KMS-11 (cell line): ENCODE results near the gene CEL.

Experiments
- H2AFZ ChIP-seq: fragments of 200-600 bp; sonication (generic); 2 replicates; pipeline ENCODE4 v1.6.1; 2016; ENCODE audit warnings: antibody characterized with exemption, mixed run types, low read depth
- H3K27ac ChIP-seq: fragments of 200-600 bp; sonication (generic); 2 replicates; pipeline ENCODE4 v1.6.1; 2016; ENCODE audit warnings: mild to moderate bottlenecking, mixed run types
- H3K27me3 ChIP-seq: fragments of 200-600 bp; sonication (generic); 2 replicates; pipeline ENCODE4 v1.6.1; 2017; ENCODE audit warnings: mild to moderate bottlenecking, low read depth, mixed run types, moderate library complexity; ENCODE audit not compliant: insufficient read depth
- H3K36me3 ChIP-seq: fragments of 200-600 bp; sonication (generic); 2 replicates; pipeline ENCODE4 v1.6.1; 2017; ENCODE audit warnings: mild to moderate bottlenecking, mixed run types; ENCODE audit not compliant: insufficient read depth
- H3K4me1 ChIP-seq: fragments of 200-600 bp; sonication (generic); 2 replicates; pipeline ENCODE4 v1.6.1; 2016; ENCODE audit warnings: mild to moderate bottlenecking, low read depth, mixed run types; ENCODE audit not compliant: poor library complexity, severe bottlenecking
- H3K4me2 ChIP-seq: fragments of 200-600 bp; sonication (generic); 2 replicates; pipeline ENCODE4 v1.7.0; 2016; ENCODE audit warnings: mild to moderate bottlenecking, mixed run types
- H3K4me3 ChIP-seq: fragments of 200-600 bp; sonication (generic); IDR thresholded peaks from 2 replicates; pipeline ENCODE4 v1.6.1; 2017; ENCODE audit warnings: low read depth, low read length, mixed read lengths; ENCODE audit not compliant: insufficient read depth
- H3K79me2 ChIP-seq: fragments of 200-600 bp; sonication (generic); 2 replicates; pipeline ENCODE4 v1.6.1; 2016; ENCODE audit warnings: low read depth, mixed run types; ENCODE audit not compliant: insufficient read depth
- H3K9ac ChIP-seq: fragments of 200-600 bp; sonication (generic); 2 replicates; pipeline ENCODE4 v1.6.1; 2016; ENCODE audit warnings: mild to moderate bottlenecking, mixed run types
- H4K20me1 ChIP-seq: fragments of 200-600 bp; sonication (generic); 2 replicates; pipeline ENCODE4 v1.6.1; 2016; ENCODE audit warnings: mild to moderate bottlenecking, mixed run types; ENCODE audit not compliant: insufficient read depth
- TF ChIP-seq, protein P1 (sequence below): fragments of 200-600 bp; sonication (generic); conservative IDR thresholded peaks from 2 replicates; pipeline ENCODE4 v1.6.1; 2017; ENCODE audit warnings: low read depth, mild to moderate bottlenecking, antibody characterized with exemption, low read length, moderate library complexity, mixed read lengths

The CEL gene

DNA sequence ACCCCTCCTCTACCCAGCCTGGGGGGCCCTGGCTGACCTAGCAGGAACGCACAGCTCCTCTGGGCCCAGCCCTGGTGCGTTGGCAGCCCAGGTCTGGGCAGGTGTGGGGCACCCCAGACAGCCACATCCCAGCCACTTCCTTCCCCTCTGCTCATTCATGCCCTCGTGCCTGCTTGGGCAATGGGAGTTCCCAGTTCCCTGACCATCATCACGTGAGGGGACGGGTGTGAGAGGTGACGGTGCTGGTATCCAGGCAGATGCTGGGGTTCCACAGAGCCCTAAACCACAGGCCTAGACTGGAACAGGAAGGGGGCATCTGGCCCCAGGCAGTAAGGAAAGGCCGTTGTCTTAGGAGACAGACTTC, 50.9 kb downstream of the CEL start:
- Histone ChIP-seq H3K27me3 (no peaks in the 10 kb centered on the region), H2AFZ (no peak overlapping the region), H3K4me2 (no peak overlapping the region), H4K20me1 (no peaks in the 10 kb centered on the region), H3K27ac (no peak overlapping the region), H3K36me3 (no peaks in the 10 kb centered on the region), H3K9ac (no peak overlapping the region), H3K4me3 (no peak overlapping the region), H3K79me2 (no peaks in the 10 kb centered on the region), H3K4me1 (no peaks in the 10 kb centered on the region)
- TF ChIP-seq, protein P1, sequence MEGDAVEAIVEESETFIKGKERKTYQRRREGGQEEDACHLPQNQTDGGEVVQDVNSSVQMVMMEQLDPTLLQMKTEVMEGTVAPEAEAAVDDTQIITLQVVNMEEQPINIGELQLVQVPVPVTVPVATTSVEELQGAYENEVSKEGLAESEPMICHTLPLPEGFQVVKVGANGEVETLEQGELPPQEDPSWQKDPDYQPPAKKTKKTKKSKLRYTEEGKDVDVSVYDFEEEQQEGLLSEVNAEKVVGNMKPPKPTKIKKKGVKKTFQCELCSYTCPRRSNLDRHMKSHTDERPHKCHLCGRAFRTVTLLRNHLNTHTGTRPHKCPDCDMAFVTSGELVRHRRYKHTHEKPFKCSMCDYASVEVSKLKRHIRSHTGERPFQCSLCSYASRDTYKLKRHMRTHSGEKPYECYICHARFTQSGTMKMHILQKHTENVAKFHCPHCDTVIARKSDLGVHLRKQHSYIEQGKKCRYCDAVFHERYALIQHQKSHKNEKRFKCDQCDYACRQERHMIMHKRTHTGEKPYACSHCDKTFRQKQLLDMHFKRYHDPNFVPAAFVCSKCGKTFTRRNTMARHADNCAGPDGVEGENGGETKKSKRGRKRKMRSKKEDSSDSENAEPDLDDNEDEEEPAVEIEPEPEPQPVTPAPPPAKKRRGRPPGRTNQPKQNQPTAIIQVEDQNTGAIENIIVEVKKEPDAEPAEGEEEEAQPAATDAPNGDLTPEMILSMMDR = no peak

DNA sequence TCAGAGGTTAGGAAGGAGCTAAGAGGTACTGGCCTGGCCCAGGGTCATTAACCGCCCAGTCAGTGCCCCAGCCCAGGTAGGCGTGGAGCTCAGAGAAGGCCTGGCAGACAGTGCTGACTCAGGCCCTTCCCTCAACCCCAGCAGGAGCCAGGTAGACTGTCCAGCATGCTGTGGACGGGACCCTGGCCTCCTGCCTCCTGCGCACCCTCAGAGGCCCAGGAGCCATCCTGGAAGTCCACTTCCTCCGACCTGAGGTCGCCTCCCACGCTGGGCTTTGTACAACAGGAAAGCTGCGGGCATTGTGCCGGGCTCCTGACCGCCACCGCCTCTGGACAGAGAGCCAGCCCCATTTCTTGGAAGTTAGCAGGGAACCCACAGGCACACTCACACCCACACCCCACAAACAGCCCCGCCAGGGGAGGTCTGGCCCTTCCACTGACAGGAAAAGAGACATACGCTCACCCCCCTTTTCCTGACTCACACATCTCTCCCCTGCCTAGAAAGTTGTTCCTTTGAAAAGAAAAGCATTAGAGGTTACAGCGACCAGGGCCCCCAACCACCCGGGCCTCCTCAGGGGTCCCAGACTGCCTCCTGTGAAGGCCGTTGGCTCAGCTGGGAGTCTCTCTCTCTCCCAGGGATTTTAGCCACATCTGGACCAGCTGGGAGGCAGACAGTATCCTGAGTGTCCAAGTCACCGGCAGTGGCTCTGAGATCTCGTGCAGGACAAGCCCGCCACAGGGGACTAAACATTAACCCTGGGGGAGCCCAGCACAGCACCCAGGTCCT, 51.6 kb downstream of the CEL start:
- no peak overlapping the region for H3K27ac ChIP-seq
- H2AFZ ChIP-seq = no peak overlapping the region
- H3K36me3 ChIP-seq = no peaks in the 10 kb centered on the region
- H3K27me3 ChIP-seq = no peaks in the 10 kb centered on the region
- no peak overlapping the region for H3K4me2 ChIP-seq
- no peaks in the 10 kb centered on the region for H3K79me2 ChIP-seq
- H3K9ac ChIP-seq = no peak overlapping the region
- no peak overlapping the region for H3K4me3 ChIP-seq
- TF ChIP-seq, protein P1 = no peak
- no peaks in the 10 kb centered on the region for H4K20me1 ChIP-seq
- H3K4me1 ChIP-seq = no peaks in the 10 kb centered on the region

DNA sequence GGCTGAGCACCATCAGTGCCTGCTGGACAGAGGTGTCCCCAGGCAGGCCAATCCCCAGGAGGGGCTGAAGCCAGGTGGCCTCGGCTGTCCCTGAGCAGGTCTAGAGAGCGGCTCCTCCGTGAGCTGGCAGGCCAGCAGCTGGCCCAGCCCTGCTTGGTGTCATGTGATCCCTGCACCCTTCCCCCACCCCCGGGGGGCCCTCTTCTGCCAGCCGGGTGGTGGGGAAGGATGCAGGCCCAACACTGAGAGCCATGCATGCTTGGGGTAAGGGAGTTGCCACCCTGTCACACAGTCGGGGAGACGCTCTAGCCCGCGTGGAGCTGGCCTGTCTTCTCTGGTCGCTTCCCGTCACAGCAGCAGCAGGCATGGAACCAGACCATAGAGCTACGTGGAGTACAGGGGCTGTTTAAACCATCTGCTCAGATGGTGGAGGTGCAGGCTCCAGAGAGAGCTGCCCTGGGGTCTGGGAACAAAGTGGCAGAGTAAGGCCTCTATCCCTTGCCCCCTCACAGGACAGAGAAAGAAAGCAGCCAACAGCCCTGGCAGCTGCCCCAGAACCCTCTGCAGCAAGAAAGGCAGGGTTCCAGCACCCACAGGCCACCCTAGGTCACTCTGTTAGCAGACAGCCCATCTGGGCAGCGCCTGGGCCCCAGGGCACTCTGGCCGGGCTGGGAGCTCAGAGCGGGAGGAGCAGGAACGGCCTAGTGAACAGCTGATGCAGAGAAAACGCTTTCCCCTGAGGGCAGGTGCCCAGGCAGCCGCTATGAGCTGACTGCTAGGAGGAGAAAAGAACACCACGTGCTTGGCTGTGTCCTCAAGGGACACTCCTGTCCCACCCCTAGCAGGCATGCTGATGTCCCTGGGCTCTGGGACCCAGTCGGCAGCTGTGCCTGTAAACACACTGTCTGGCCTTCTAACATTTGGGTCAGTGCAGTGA, 52.4 kb downstream of the CEL start:
- Histone ChIP-seq H4K20me1 (no peaks in the 10 kb centered on the region), H3K27ac (no peak overlapping the region), H3K4me2 (no peak overlapping the region), H3K4me1 (no peaks in the 10 kb centered on the region), H3K27me3 (no peaks in the 10 kb centered on the region), H2AFZ (no peak overlapping the region), H3K4me3 (no peak overlapping the region), H3K79me2 (no peaks in the 10 kb centered on the region), H3K36me3 (no peaks in the 10 kb centered on the region), H3K9ac (no peak overlapping the region)
- TF ChIP-seq, protein P1 = no peak

DNA sequence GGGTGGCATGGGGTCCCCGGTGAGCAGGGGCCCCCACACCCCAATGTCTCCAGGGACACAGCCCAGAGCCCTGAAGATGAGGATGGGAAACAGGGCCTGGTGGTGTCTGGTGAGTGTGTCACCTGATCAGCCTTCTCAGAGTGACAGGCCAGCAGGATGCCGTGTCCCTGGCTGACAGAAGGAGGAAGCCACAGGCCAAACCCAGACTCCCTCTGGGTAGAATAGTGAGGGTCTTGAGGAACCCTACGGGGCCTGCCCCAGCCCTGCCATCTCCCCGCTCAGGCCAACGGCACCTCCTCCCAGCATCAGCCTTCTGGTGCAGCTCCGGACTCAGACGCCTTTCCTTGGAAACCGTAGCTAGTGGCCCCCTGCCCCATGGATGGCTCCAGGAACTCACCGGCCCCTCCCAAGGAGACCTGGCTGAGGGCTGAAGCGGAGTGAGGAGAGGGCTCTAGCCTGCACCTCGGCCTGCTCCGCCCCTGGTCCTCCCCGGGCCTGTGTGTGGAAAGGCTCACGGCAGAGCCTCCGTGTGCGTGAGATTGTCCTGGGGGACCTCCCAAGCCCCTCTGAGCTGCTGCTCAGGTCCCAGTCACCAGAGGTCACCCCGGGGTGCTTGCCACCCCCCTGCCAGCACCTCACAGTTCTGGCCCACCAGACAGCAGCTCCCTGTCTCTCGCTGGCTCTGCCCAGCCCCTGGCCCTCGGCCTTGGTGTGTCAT, 53.3 kb downstream of the CEL start:
- no peaks in the 10 kb centered on the region for H3K79me2 ChIP-seq
- H4K20me1 ChIP-seq = no peaks in the 10 kb centered on the region

More for the DNA sequence above, 53.3 kb downstream of the CEL start:
- Histone ChIP-seq H3K36me3 (no peaks in the 10 kb centered on the region), H3K9ac (no peak overlapping the region), H3K4me1 (no peaks in the 10 kb centered on the region), H3K4me2 (no peak overlapping the region), H2AFZ (no peak overlapping the region), H3K27me3 (no peaks in the 10 kb centered on the region), H3K27ac (no peak overlapping the region), H3K4me3 (no peak overlapping the region)
- TF ChIP-seq, protein P1 = no peak
